A549 (cell line): ENCODE data around the gene TAF1A. TPM values are rescaled to one million over a fixed set of nuclear protein-coding genes. Genes with fewer than 3 reads are reported as not detected.
A peak's percentile ranks its signal among the peaks of the same experiment; 100 is the strongest.

Experiments
- ATAC-seq, 2 experiments: fragments of 200-7000 bp in 1 of 2; fragments of >200 bp in 1 of 2; cut with Nextera tagmentation in 1 of 2; cut with Tn5 transposase in 1 of 2; 3 replicates each; pipeline versions ENCODE4 v1.8.0 to v1.9.1; 2018 to 2020; ENCODE audit warnings: mild to moderate bottlenecking in 1 of 2, moderate library complexity in 1 of 2
- CTCF ChIA-PET: fragments of 300-600 bp; sonication (Branson Sonifier 250); formaldehyde crosslinking; extraction: SDS; loops from one replicate; lab custom pipeline; 2021; ENCODE audit warnings: antibody characterized with exemption, inconsistent platforms; lab: Yijun Ruan, JAX
- POLR2A ChIA-PET: fragments of 350-600 bp; formaldehyde crosslinking; extraction: SDS; loops from one replicate; lab custom pipeline; 2021; ENCODE audit warnings: antibody characterized with exemption, inconsistent platforms; lab: Yijun Ruan, JAX
- DNase-seq, 2 experiments: peaks; one replicate each; pipeline versions ENCODE4 v3.0.0 to v3.0.0-alpha.2; 2011 to 2016; ENCODE audit warnings: low read depth in 1 of 2, low spot score in 1 of 2
- FAIRE-seq: peaks from 2 replicates; lab custom pipeline; 2011; peaks lifted over from hg19 to GRCh38; lab: Jason Lieb, UNC
- H3K27ac ChIP-seq, 2 experiments: fragments of >200 bp; sonication (Bioruptor Twin); formaldehyde crosslinking; 3 replicates each; pipeline ENCODE4 v1.5.1; 2016 to 2017
- H3K4me1 ChIP-seq: fragments of >200 bp; sonication (Bioruptor Twin); formaldehyde crosslinking; 3 replicates; pipeline ENCODE4 v1.6.1; 2016
- H3K4me2 ChIP-seq: fragments of >200 bp; sonication (Bioruptor Twin); formaldehyde crosslinking; 3 replicates; pipeline ENCODE4 v1.6.1; 2016
- H3K4me3 ChIP-seq: fragments of >200 bp; sonication (Bioruptor Twin); formaldehyde crosslinking; 3 replicates; pipeline ENCODE4 v1.5.1; 2016
- H3K9me3 ChIP-seq: fragments of >200 bp; sonication (Bioruptor Twin); formaldehyde crosslinking; 3 replicates; pipeline ENCODE4 v1.6.1; 2016
- BCL3 ChIP-seq: fragments of >200 bp; sonication (Bioruptor Twin); formaldehyde crosslinking; IDR thresholded peaks from 3 replicates; pipeline ENCODE4 v1.6.1; 2016
- CHD2 ChIP-seq: fragments of 150-350 bp; IDR thresholded peaks from 2 replicates; pipeline ENCODE4 v1.6.1; 2014; ENCODE audit warnings: low read length; ENCODE audit not compliant: partially characterized antibody
- JUN ChIP-seq, 2 experiments: fragments of >200 bp; sonication (Bioruptor Twin); formaldehyde crosslinking; IDR thresholded peaks; 2 replicates in 1 of 2; 3 replicates in 1 of 2; pipeline ENCODE4 v1.6.1; 2016 to 2017
- KDM1A ChIP-seq: fragments of 200-600 bp; sonication (generic); IDR thresholded peaks from 2 replicates; pipeline ENCODE4 v1.6.1; 2016; ENCODE audit warnings: low read depth, mild to moderate bottlenecking
- KDM5A ChIP-seq: fragments of 200-600 bp; sonication (generic); IDR thresholded peaks from 2 replicates; pipeline ENCODE4 v1.6.1; 2016; ENCODE audit warnings: antibody characterized with exemption, mild to moderate bottlenecking
- MAX ChIP-seq: IDR thresholded peaks from 2 replicates; pipeline ENCODE4 v1.6.1; 2012
- MYC ChIP-seq: IDR thresholded peaks from 2 replicates; pipeline ENCODE4 v1.6.1; 2012; ENCODE audit warnings: mild to moderate bottlenecking, inconsistent platforms, low read length, improper control_type of control experiment, borderline replicate concordance
- PHF8 ChIP-seq: fragments of 200-600 bp; sonication (generic); IDR thresholded peaks from 2 replicates; pipeline ENCODE4 v1.6.1; 2016; ENCODE audit warnings: low read depth, mild to moderate bottlenecking, antibody characterized with exemption, moderate library complexity, borderline replicate concordance
- POLR2A ChIP-seq: IDR thresholded peaks from 2 replicates; pipeline ENCODE4 v1.6.1; 2012; ENCODE audit warnings: mild to moderate bottlenecking, low read length
- RCOR1 ChIP-seq: fragments of 150-350 bp; IDR thresholded peaks from 2 replicates; pipeline ENCODE4 v1.6.1; 2014; ENCODE audit warnings: antibody characterized with exemption, low read length, low read depth
- RFX5 ChIP-seq: fragments of 450-650 bp; IDR thresholded peaks from 2 replicates; pipeline ENCODE4 v1.7.1; 2014; ENCODE audit warnings: antibody characterized with exemption, mild to moderate bottlenecking, moderate library complexity
- RNF2 ChIP-seq: fragments of 200-600 bp; sonication (generic); IDR thresholded peaks from 2 replicates; pipeline ENCODE4 v1.6.1; 2016; ENCODE audit warnings: low read depth, mild to moderate bottlenecking, antibody characterized with exemption, moderate library complexity, borderline replicate concordance
- SMC3 ChIP-seq: fragments of >200 bp; sonication (Bioruptor Twin); formaldehyde crosslinking; IDR thresholded peaks from 3 replicates; pipeline ENCODE4 v1.6.1; 2018; ENCODE audit warnings: inconsistent platforms
- USF2 ChIP-seq: fragments of 450-650 bp; IDR thresholded peaks from 2 replicates; pipeline ENCODE4 v1.6.1; 2014; ENCODE audit warnings: antibody characterized with exemption
- WGBS: methylation state at CpG from one replicate; pipeline ENCODE4 v1.1.6; 2017; ENCODE audit errors: missing lambda C conversion rate; 5-methylcytosine and 5-hydroxymethylcytosine counted together
- polyA plus RNA-seq, 4 experiments: library from polyadenylated mRNA; depleted of rRNA in 3 of 4; stranded (reverse); fragments of >200 nt; fragmentation: RNase III in 1 of 4; extraction: RNeasy Plus Mini Kit Qiagen cat#74134 plus additional on column Dnase treatment in 1 of 4; gene quantifications; 2 replicates in 3 of 4; 3 replicates in 1 of 4; pipeline ENCODE4 v1.2.3, GENCODE V29; 2011 to 2017

The TAF1A gene
- polyA plus RNA-seq, 2 of the 4 experiments (the other 2 are of a cell fraction): 11.7 to 21.7 TPM

GRCh38 chr1:222618880-222619596, 29.3 kb upstream of the TAF1A start:
- Histone ChIP-seq H3K4me3 (peak overlapping the region; percentile 100), H3K4me2 (peak overlapping the region; percentile 74), H3K4me1 (peaks cover 8% of the 10 kb centered on the region; the same call in 2 of the 3 replicates), H3K27ac (peak overlapping the region in 1 of 2 experiments; percentile 95; a peak in 5 of 6 replicates), H3K9me3 (no peaks in the 10 kb centered on the region)
- ChIA-PET POLR2A (no interaction called here), CTCF (interaction anchor here (1.0 to 3.1 kb wide), 5 partner anchors 10 to 154 kb away, joined by 3 to 19 read pairs (median 6); no protein-coding TSS in a partner anchor)
- no peak for TF ChIP-seq SMC3
- FAIRE-seq (no peak), ATAC-seq (peak in 1 of 2 experiments; percentile 3; a peak in 2 of 6 replicates), DNase-seq (no peak)
- WGBS: 70% methylated on average over 20 of the region's 20 CpGs

GRCh38 chr1:222618001-222618879, 28.5 kb upstream of the TAF1A start, which contains the start of gene MIA3:
Gene MIA3, plus strand, starts transcription at chr1:222618097. Its CDS starts 14 bp downstream, at chr1:222618111.
- H3K4me1 ChIP-seq: peaks cover 8% of the 10 kb centered on the region; the same call in 2 of the 3 replicates
- ChIA-PET CTCF (interaction anchor here (1.6 to 2.7 kb wide), 2 partner anchors 16 to 153 kb away, joined by 6 to 13 read pairs; no protein-coding TSS in a partner anchor), POLR2A (no interaction called here)
- WGBS: 7% methylated on average over 19 of the region's 81 CpGs
- H3K27ac ChIP-seq: peak within 1 kb of the TSS; percentile 91 to 95
- ATAC-seq (peak; percentile 77 to 86), FAIRE-seq (no peak), DNase-seq (peak in 1 of 2 experiments; percentile 74)
- peak within 1 kb of the TSS; percentile 93 for H3K4me2 ChIP-seq
- peak within 1 kb of the TSS; percentile 100 for H3K4me3 ChIP-seq
- no peaks in the 10 kb centered on the region for H3K9me3 ChIP-seq
- TF ChIP-seq POLR2A (peak; percentile 75), JUN (IDR thresholded peaks at IDR 0.05) (peak in 1 of 2 experiments; percentile 64; a peak in 2 of 5 replicates), RFX5 (no peak), CHD2 (no peak), PHF8 (peak; percentile 43; the same call in 1 of the 2 replicates), BCL3 (0 out of 3 replicates have a peak, but pooled peaks have one; percentile 23)
- TF ChIP-seq, all 56 proteins: peak for 4

GRCh38 chr1:222617367-222617951, 27.7 kb upstream of the TAF1A start:
- POLR2A ChIA-PET: interaction anchor here (1.5 kb wide), 1 partner anchor 28 kb away, joined by 5 read pairs; the partner anchor contains the start of gene TAF1A
- FAIRE-seq (no peak), DNase-seq (peak; percentile 77 to 90), ATAC-seq (peak; percentile 95)
- Histone ChIP-seq H3K9me3 (peaks cover 6% of the 10 kb centered on the region), H3K4me3 (peak overlapping the region; percentile 59), H3K4me1 (peaks cover 8% of the 10 kb centered on the region; the same call in 2 of the 3 replicates), H3K4me2 (peak overlapping the region; percentile 93)
- 3% methylated on average over 25 of the region's 37 CpGs for WGBS
- TF ChIP-seq KDM5A: no peak
- TF ChIP-seq MAX: peak; percentile 42; the same call in 1 of the 2 replicates
- TF ChIP-seq RNF2: 0 out of 2 replicates have a peak, but pooled peaks have one; percentile 57
- peak; percentile 19; the same call in 1 of the 2 replicates for TF ChIP-seq USF2
- no peak for TF ChIP-seq RCOR1
- TF ChIP-seq PHF8: peak; percentile 28; the same call in 1 of the 2 replicates
- peak; percentile 14 for TF ChIP-seq CHD2
- TF ChIP-seq KDM1A: no peak
- no peak for TF ChIP-seq MYC
- TF ChIP-seq JUN (IDR thresholded peaks at IDR 0.05): peak in 1 of 2 experiments; percentile 46; a peak in 1 of 5 replicates
- TF ChIP-seq, all 56 proteins: peak for 6
- CTCF ChIA-PET: interaction anchor here (1.6 to 3.1 kb wide), 2 partner anchors 152 to 153 kb away, joined by 6 to 13 read pairs; no protein-coding TSS in a partner anchor
- H3K27ac ChIP-seq: peak overlapping the region; percentile 64 to 84; a peak in 5 of 6 replicates
